SK-N-SH (cell line): ENCODE measurements around the gene TTC7B. TPM values are rescaled to one million over a fixed set of nuclear protein-coding genes. Genes with fewer than 3 reads are reported as not detected.

Experiments used
- CTCF ChIA-PET: fragments of 300-600, 350-600 bp; formaldehyde crosslinking; extraction: SDS; loops from one replicate; lab custom pipeline; 2021; lab: Yijun Ruan, JAX
- POLR2A ChIA-PET: fragments of 350-600 bp; sonication (Branson Sonifier 250); formaldehyde crosslinking; extraction: SDS; loops from one replicate; lab custom pipeline; 2020; ENCODE audit warnings: antibody characterized with exemption, inconsistent platforms; lab: Yijun Ruan, JAX
- DNase-seq: peaks from one replicate; pipeline ENCODE4 v3.0.0; 2012
- H2AFZ ChIP-seq: fragments of 200-600 bp; sonication (generic); 2 replicates; pipeline ENCODE4 v1.8.1; 2016; ENCODE audit warnings: antibody characterized with exemption, mild to moderate bottlenecking, low read depth
- H3F3A ChIP-seq: fragments of 200-600 bp; sonication (generic); replicated peaks from 2 replicates; pipeline ENCODE3; 2016; ENCODE audit warnings: antibody characterized with exemption, mild to moderate bottlenecking; ENCODE audit not compliant: insufficient read depth
- H3K27ac ChIP-seq, 2 experiments: fragments of 200-500 bp in 1 of 2; fragments of 200-600 bp in 1 of 2; sonication (Bioruptor generic) in 1 of 2; sonication (generic), shearing (Covaris generic) in 1 of 2; 2 replicates each; pipeline versions ENCODE4 v1.5.1 to v1.6.1; 2014 to 2016; ENCODE audit warnings: low read depth in 2 of 2, inconsistent platforms in 1 of 2, low read length in 1 of 2, mild to moderate bottlenecking in 1 of 2, mixed read lengths in 1 of 2
- H3K27me3 ChIP-seq: fragments of 200-600 bp; sonication (generic), shearing (Covaris generic); 2 replicates; pipeline ENCODE4 v1.6.1; 2016; ENCODE audit warnings: mixed run types; ENCODE audit not compliant: insufficient read depth
- H3K36me3 ChIP-seq, 2 experiments: fragments of 200-500 bp in 1 of 2; fragments of 200-600 bp in 1 of 2; sonication (Bioruptor generic) in 1 of 2; sonication (generic) in 1 of 2; replicated peaks in 1 of 2; 2 replicates each; pipeline versions ENCODE3 to v1.5.1; 2014 to 2016; ENCODE audit warnings: low read length in 1 of 2, mild to moderate bottlenecking in 1 of 2; ENCODE audit not compliant: insufficient read depth in 2 of 2, control insufficient read depth in 1 of 2
- H3K4me1 ChIP-seq, 2 experiments: fragments of 200-500 bp in 1 of 2; fragments of 200-600 bp in 1 of 2; sonication (Bioruptor generic) in 1 of 2; sonication (generic), shearing (Covaris generic) in 1 of 2; 2 replicates each; pipeline versions ENCODE4 v1.5.1 to v1.6.1; 2014 to 2016; ENCODE audit warnings: low read depth in 1 of 2, low read length in 1 of 2, mixed run types in 1 of 2; ENCODE audit not compliant: insufficient read depth in 2 of 2, control insufficient read depth in 1 of 2
- H3K4me2 ChIP-seq: fragments of 200-600 bp; sonication (generic), shearing (Covaris generic); 2 replicates; pipeline ENCODE4 v1.6.1; 2017; ENCODE audit warnings: mixed run types
- H3K4me3 ChIP-seq, 2 experiments: fragments of 200-500 bp in 1 of 2; fragments of 200-600 bp in 1 of 2; sonication (Bioruptor generic) in 1 of 2; sonication (generic), shearing (Covaris generic) in 1 of 2; 2 replicates each; pipeline versions ENCODE4 v1.5.1 to v1.8.1; 2014 to 2016; ENCODE audit warnings: low read depth in 2 of 2, inconsistent platforms in 1 of 2, low read length in 1 of 2, mild to moderate bottlenecking in 1 of 2, mixed read lengths in 1 of 2, moderate library complexity in 1 of 2
- H3K79me2 ChIP-seq: fragments of 200-600 bp; sonication (generic); 2 replicates; pipeline ENCODE4 v1.8.1; 2017; ENCODE audit warnings: mild to moderate bottlenecking; ENCODE audit not compliant: insufficient read depth
- H3K9ac ChIP-seq: fragments of 200-600 bp; sonication (generic); 2 replicates; pipeline ENCODE4 v1.6.1; 2017; ENCODE audit warnings: mixed run types
- H3K9me2 ChIP-seq: fragments of 200-600 bp; sonication (generic); 2 replicates; pipeline ENCODE4 v1.6.1; 2017; ENCODE audit warnings: mixed run types
- H3K9me3 ChIP-seq: fragments of 200-600 bp; sonication (generic); 2 replicates; pipeline ENCODE4 v1.6.1; 2017; ENCODE audit warnings: mixed run types, mild to moderate bottlenecking, moderate library complexity
- H4K20me1 ChIP-seq: fragments of 200-600 bp; sonication (generic); 2 replicates; pipeline ENCODE4 v1.6.1; 2017; ENCODE audit warnings: mild to moderate bottlenecking, mixed run types; ENCODE audit not compliant: insufficient read depth
- CTCF ChIP-seq: fragments of 200-600 bp; sonication (generic); IDR thresholded peaks from 2 replicates; pipeline ENCODE4 v1.6.1; 2017; ENCODE audit warnings: antibody characterized with exemption, mild to moderate bottlenecking, moderate library complexity
- ELF1 ChIP-seq: IDR thresholded peaks from 2 replicates; pipeline ENCODE4 v1.4.0; 2012
- EZH2phosphoT487 ChIP-seq: fragments of 200-600 bp; sonication (generic); IDR thresholded peaks from 2 replicates; pipeline ENCODE4 v1.6.1; 2017; ENCODE audit warnings: low read depth, mixed run types, mild to moderate bottlenecking, antibody characterized with exemption, moderate library complexity, borderline replicate concordance
- FOSL2 ChIP-seq: IDR thresholded peaks from 2 replicates; pipeline ENCODE4 v1.4.0; 2012; ENCODE audit warnings: low read depth, mild to moderate bottlenecking, moderate library complexity, borderline replicate concordance
- FOXJ3 ChIP-seq: sonication (generic); formaldehyde crosslinking; IDR thresholded peaks from 2 replicates; pipeline ENCODE4 v1.5.1; 2020; ENCODE audit warnings: mild to moderate bottlenecking, missing genetic modification reagents
- FOXM1 ChIP-seq: IDR thresholded peaks from 2 replicates; pipeline ENCODE4 v1.4.0; 2012; ENCODE audit warnings: low read depth, mild to moderate bottlenecking
- GABPA ChIP-seq: IDR thresholded peaks from 2 replicates; pipeline ENCODE4 v1.4.0; 2012; ENCODE audit warnings: low read depth, mild to moderate bottlenecking
- GATA2 ChIP-seq: sonication (generic); formaldehyde crosslinking; IDR thresholded peaks from 2 replicates; pipeline ENCODE4 v1.5.0; 2020; ENCODE audit warnings: mild to moderate bottlenecking, missing genetic modification reagents
- IRF3 ChIP-seq: fragments of 150-350 bp; IDR thresholded peaks from 2 replicates; pipeline ENCODE4 v1.6.1; 2016; ENCODE audit warnings: mild to moderate bottlenecking, low read depth, low read length
- MEF2A ChIP-seq: IDR thresholded peaks from 2 replicates; pipeline ENCODE4 v1.4.0; 2012; ENCODE audit warnings: low read depth, borderline replicate concordance
- NRF1 ChIP-seq: IDR thresholded peaks from 2 replicates; pipeline ENCODE4 v1.6.1; 2012; ENCODE audit warnings: low read depth, mild to moderate bottlenecking, low read length
- RAD21 ChIP-seq: IDR thresholded peaks from 2 replicates; pipeline ENCODE4 v1.6.1; 2012; ENCODE audit warnings: mild to moderate bottlenecking, low read length
- RCOR1 ChIP-seq: fragments of 150-350 bp; IDR thresholded peaks from 2 replicates; pipeline ENCODE4 v1.6.1; 2017; ENCODE audit warnings: antibody characterized with exemption, low read length
- REST ChIP-seq: IDR thresholded peaks from 2 replicates; pipeline ENCODE4 v1.6.1; 2012; ENCODE audit warnings: mild to moderate bottlenecking, low read depth, low read length, moderate library complexity
- RXRA ChIP-seq: IDR thresholded peaks from 2 replicates; pipeline ENCODE4 v1.4.0; 2012; ENCODE audit warnings: low read depth, mild to moderate bottlenecking, borderline replicate concordance
- SIN3A ChIP-seq: IDR thresholded peaks from 2 replicates; pipeline ENCODE4 v1.6.1; 2012; ENCODE audit warnings: low read depth, mild to moderate bottlenecking, low read length, moderate library complexity, borderline replicate concordance
- SMC3 ChIP-seq: IDR thresholded peaks from 2 replicates; pipeline ENCODE4 v1.6.1; 2012; ENCODE audit warnings: low read depth, low read length, improper control_type of control experiment
- TAF1 ChIP-seq: IDR thresholded peaks from 2 replicates; pipeline ENCODE4 v1.6.1; 2012; ENCODE audit warnings: low read depth, mild to moderate bottlenecking, low read length, moderate library complexity, borderline replicate concordance
- TCF12 ChIP-seq: IDR thresholded peaks from 2 replicates; pipeline ENCODE4 v1.4.0; 2012
- WGBS: methylation state at CpG from one replicate; pipeline ENCODE4 v1.1.6; 2017; ENCODE audit warnings: low lambda C conversion rate; 5-methylcytosine and 5-hydroxymethylcytosine counted together
- polyA plus RNA-seq, 3 experiments: library from polyadenylated mRNA; depleted of rRNA; stranded (reverse); fragments of >200 nt; gene quantifications; 2 replicates each; pipeline ENCODE4 v1.2.3, GENCODE V29; 2012

The TTC7B gene
- polyA plus RNA-seq, 1 of the 3 experiments (the other 2 are of a cell fraction), result 43.1 TPM

GRCh38 chr14:90836692-90837063, 20.4 kb upstream of the TTC7B start:
- H3K4me1 ChIP-seq, result peaks cover 0 to 4% of the 10 kb centered on the region in 2 experiments; a peak in 1 of 4 replicates
- DNase-seq, result no peak
- H3K9ac ChIP-seq, result no peak overlapping the region
- no peaks in the 10 kb centered on the region for H3K79me2 ChIP-seq
- CTCF ChIA-PET, result no interaction called here
- POLR2A ChIA-PET, result no interaction called here
- H3F3A ChIP-seq, result no peaks in the 10 kb centered on the region
- no peak overlapping the region for H3K27ac ChIP-seq
- H2AFZ ChIP-seq, result no peak overlapping the region
- H4K20me1 ChIP-seq, result no peaks in the 10 kb centered on the region
- no peaks in the 10 kb centered on the region for H3K9me3 ChIP-seq
- H3K4me3 ChIP-seq, result no peak overlapping the region
- H3K9me2 ChIP-seq, result no peaks in the 10 kb centered on the region
- H3K36me3 ChIP-seq, result no peaks in the 10 kb centered on the region
- H3K27me3 ChIP-seq, result no peaks in the 10 kb centered on the region
- H3K4me2 ChIP-seq, result no peak overlapping the region
- TF ChIP-seq GATA2 (CRISPR knock-in tag) (no peak), RXRA (no peak), REST (no peak), FOXM1 (no peak)
- TF ChIP-seq, all 33 proteins: peak for 0
- WGBS, result 41% methylated on average over 3 of the region's 7 CpGs

- H3K36me3 ChIP-seq, result no peaks in the 10 kb centered on the region
- ChIA-PET POLR2A (no interaction called here), CTCF (no interaction called here)
- peaks cover 0 to 9% of the 10 kb centered on the region in 2 experiments; a peak in 1 of 4 replicates for H3K4me1 ChIP-seq
- H3K4me2 ChIP-seq, result no peak overlapping the region
- H3F3A ChIP-seq, result no peaks in the 10 kb centered on the region
- H2AFZ ChIP-seq, result no peak overlapping the region
- no peaks in the 10 kb centered on the region for H3K9me2 ChIP-seq
- H3K4me3 ChIP-seq, result no peak overlapping the region
- H3K9ac ChIP-seq, result no peak overlapping the region
- no peaks in the 10 kb centered on the region for H3K79me2 ChIP-seq
- no peak for DNase-seq
- WGBS, result 95% methylated on average over 10 of the region's 10 CpGs
- H3K9me3 ChIP-seq, result no peaks in the 10 kb centered on the region
- H4K20me1 ChIP-seq, result no peaks in the 10 kb centered on the region
- no peaks in the 10 kb centered on the region for H3K27me3 ChIP-seq
- no peak overlapping the region for H3K27ac ChIP-seq
- TF ChIP-seq FOXJ3 (no peak), RXRA (no peak), ELF1 (no peak), CTCF (no peak), GABPA (no peak), REST (no peak), SMC3 (no peak), MEF2A (no peak), RAD21 (no peak), SIN3A (no peak), TCF12 (no peak), NRF1 (no peak), IRF3 (no peak), TAF1 (no peak), RCOR1 (no peak), FOSL2 (no peak), EZH2phosphoT487 (no peak)
These were observed 15.6 kb upstream of the TTC7B start for GRCh38 chr14:90831821-90832220.
